ENCODE data around the gene EFNB3.

EFNB3 gene

GRCh38 chr17:7700510-7700909 is 4.5 kb upstream of the EFNB3 start:
- DNase-seq, result no peak

GRCh38 chr17:7701681-7702080 is 3.3 kb upstream of the EFNB3 start:
- no peak for DNase-seq

- no peak for DNase-seq
These were observed 2.2 kb upstream of the EFNB3 start for GRCh38 chr17:7702776-7703175.

- no peak for DNase-seq
These were observed 1.2 kb upstream of the EFNB3 start for GRCh38 chr17:7703584-7704479.

GRCh38 chr17:7705269-7706255 is 560 bp downstream of the EFNB3 start:
- no peak for DNase-seq

- no peak for DNase-seq
These were observed 1.8 kb downstream of the EFNB3 start for GRCh38 chr17:7706631-7707354.

DNA sequence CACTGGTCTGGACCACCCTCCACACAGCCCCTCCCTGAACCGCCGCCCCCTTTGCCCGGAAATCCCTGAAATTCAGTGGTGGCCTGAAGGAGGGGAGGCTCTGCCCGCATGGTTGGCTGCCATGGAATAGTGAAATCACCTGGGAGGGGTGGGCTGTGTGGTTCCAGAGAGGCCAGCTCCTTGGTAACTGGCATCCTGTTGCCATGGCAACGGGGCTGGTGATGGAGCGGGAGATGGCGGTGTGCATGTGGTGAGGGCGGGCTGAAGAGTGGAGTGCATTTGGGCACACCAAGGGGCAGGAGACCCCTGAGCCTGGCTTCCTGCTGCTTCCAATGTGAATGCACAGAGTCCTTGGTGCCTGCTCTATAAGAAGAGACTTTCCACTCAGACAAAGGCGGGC is 2.4 kb downstream of the EFNB3 start:
- DNase-seq, result no peak

- no peak for DNase-seq
These were observed 3.1 kb downstream of the EFNB3 start for GRCh38 chr17:7707858-7708750.

DNA sequence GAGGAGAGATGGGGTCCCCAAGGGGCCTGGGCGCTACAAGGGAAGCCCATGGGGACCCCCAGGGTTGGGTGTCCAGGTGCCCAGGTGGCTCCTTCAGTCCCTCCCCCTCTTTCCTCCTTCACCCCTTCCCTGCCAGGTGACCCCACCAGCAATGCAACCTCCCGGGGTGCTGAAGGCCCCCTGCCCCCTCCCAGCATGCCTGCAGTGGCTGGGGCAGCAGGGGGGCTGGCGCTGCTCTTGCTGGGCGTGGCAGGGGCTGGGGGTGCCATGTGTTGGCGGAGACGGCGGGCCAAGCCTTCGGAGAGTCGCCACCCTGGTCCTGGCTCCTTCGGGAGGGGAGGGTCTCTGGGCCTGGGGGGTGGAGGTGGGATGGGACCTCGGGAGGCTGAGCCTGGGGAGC is 4.0 kb downstream of the EFNB3 start:
- DNase-seq, result no peak

DNA sequence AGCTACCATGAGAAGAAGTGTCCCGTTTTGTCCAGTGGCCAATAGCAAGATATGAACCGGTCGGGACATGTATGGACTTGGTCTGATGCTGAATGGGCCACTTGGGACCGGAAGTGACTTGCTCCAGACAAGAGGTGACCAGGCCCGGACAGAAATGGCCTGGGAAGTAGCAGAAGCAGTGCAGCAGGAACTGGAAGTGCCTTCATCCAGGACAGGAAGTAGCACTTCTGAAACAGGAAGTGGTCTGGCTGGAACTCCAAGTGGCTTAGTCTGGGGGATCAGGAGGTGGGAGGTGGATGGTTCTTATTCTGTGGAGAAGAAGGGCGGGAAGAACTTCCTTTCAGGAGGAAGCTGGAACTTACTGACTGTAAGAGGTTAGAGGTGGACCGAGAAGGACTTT is 5.3 kb downstream of the EFNB3 start:
- no peak for DNase-seq

GRCh38 chr17:7711051-7711755 is 6.2 kb downstream of the EFNB3 start:
- DNase-seq, result no peak

GRCh38 chr17:7712111-7712771 is 7.2 kb downstream of the EFNB3 start:
- no peak for DNase-seq

GRCh38 chr17:7713782-7714181 is 8.8 kb downstream of the EFNB3 start:
- DNase-seq, result no peak

DNA sequence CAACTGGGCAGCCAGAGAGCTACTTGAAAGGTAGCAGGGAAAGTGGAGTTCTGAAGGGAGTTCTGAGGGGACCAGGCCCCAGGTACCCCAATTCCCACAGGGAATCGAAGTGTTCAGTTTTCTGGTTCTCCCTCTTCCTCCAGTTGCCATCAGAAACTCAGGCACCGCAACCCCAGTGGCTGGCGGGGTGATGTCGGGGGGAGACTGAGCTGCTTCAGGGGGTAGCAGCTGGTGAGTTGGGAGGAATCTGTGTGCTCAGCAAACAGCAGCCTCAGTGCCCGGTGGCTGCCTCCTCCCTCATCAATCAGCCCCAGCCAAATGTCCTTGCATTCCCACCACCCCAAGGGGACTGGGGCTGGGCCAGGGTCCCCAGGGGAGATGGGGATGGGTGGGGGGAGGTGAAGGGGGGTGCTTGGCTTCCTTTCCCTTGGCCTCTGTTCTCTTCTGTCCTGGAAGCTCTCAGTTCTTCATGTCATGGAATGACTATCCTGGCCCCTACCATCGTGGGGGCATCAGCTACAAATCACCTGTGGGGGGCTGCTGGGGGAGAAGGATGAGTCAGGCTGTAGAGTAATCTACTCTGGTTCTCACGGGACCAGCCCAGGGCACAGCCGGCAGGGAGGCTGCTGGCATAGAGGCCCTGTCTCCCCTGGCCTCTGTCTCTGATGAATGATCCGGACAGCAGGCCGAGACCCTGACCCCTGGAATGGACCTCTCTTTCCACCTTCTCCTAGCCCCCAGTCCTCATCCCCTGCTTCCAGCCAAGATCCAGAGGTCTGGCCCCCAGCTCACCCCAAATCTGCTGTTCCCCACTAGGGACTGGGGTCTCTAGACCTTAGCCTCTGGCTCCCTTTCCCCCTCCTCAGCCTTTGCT is 10.0 kb downstream of the EFNB3 start:
- DNase-seq, result no peak

GRCh38 chr17:7715936-7716886 is 11.2 kb downstream of the EFNB3 start:
- DNase-seq, result no peak

GRCh38 chr17:7716901-7717755 is 12.1 kb downstream of the EFNB3 start, which contains the start of gene DNAH2:
Gene DNAH2, plus strand, starts transcription at chr17:7717744. Its CDS starts 1,991 bp downstream, at chr17:7719735.
- DNase-seq, result peak; percentile 50

- DNase-seq, result no peak
These were observed 12.9 kb downstream of the EFNB3 start for GRCh38 chr17:7717756-7718350.

All from midbrain (tissue), 1 donor.